GM19025 (cell line): ENCODE data around the gene GNG12.
A peak's percentile ranks its signal among the peaks of the same experiment; 100 is the strongest.
"Not testable (repeated sequence)": the region's sequence is repeated elsewhere in the genome, so short reads cannot be mapped to it uniquely, and the experiment has no call there.

Experiments used
- ATAC-seq: cut with Tn5 transposase; IDR thresholded peaks from one replicate; pipeline ENCODE4 v1.9.1; 2021; ENCODE audit warnings: mild to moderate bottlenecking, low read depth, moderate library complexity; ENCODE audit not compliant: unreplicated experiment

The GNG12 gene

GRCh38 chr1:67737875-67738274, 95.4 kb downstream of the GNG12 start:
- no peak for ATAC-seq

- no peak for ATAC-seq
These were observed 96.5 kb downstream of the GNG12 start for GRCh38 chr1:67736750-67737149.

GRCh38 chr1:67735806-67736627, 97.2 kb downstream of the GNG12 start:
- ATAC-seq = peak; percentile 94

DNA sequence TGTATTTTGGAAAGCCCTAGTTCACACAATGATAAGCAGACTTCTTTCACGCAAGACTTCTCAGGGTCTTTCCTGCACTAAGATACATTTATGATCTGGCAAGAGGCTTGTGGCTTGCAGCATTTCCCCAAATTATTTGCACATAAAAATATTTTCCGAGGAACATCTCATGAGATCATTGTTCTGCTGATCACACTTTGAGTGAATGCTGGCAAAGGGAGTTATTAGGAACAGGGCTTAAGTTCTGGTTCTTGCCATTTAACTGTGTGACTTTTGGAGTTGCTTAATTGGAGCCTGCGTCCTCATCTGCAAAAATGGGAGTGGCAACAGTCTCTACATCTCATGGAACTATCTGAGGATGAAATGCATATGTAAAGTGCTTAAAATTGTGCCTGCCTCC, 98.1 kb downstream of the GNG12 start:
- ATAC-seq = no peak

GRCh38 chr1:67734323-67734690, 99.0 kb downstream of the GNG12 start:
- ATAC-seq = no peak

GRCh38 chr1:67733681-67734322, 99.5 kb downstream of the GNG12 start:
- ATAC-seq = no peak

- ATAC-seq = peak; percentile 40
These were observed 100.5 kb downstream of the GNG12 start for GRCh38 chr1:67732750-67733151.

- ATAC-seq = no peak
These were observed 101.9 kb downstream of the GNG12 start for GRCh38 chr1:67731322-67731721.

DNA sequence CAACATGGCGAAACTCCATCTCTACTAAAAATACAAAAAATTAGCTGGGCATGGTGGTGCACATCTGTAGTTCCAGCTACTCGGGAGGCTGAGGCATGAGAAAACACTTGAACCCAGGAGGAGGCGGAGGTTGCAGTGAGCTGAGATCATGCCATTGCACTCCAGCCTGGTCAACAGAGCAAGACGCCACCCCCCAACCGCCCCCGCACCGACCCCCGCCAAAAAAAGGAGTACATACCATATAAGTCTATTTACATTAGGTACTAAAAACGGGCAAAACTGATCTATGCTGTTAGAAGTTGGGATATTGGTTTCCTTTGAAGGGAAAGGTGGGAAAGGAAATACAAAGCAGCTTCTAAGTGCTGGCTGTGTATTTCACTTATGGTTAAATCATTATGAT, 103.0 kb downstream of the GNG12 start:
- ATAC-seq = not testable (repeated sequence)

- ATAC-seq = no peak
These were observed 103.4 kb downstream of the GNG12 start for GRCh38 chr1:67729872-67730271.

- ATAC-seq = no peak
These were observed 107.0 kb downstream of the GNG12 start for GRCh38 chr1:67726224-67726623.

DNA sequence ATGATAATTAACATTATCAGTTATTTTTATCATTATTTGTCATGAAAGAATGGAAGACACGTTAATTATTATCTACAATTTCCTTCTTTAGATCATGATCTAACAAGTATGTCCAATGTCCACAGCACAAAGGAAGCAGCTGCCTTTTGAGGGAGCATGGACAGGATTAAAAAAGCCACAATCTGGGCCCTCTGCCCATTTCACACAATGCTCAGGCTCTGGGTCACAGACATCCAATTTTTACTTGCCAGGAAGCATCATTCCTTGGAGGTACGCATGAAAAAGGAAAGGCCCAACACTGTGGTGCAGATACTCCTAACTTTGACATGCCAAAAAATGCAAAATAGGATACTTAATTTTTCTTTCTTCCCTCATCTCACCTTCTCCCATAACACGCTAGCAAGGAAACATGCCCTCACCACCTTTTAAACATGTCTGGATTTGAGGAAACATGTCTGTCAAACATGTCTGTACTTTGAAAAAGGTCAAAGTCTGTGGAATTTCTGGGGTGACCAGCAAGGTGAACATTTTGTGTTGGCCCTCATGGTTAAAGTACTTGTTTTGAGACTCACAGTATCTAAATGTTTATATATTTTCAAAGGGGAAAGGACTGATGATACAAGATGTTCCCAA, 108.2 kb downstream of the GNG12 start:
- no peak for ATAC-seq

DNA sequence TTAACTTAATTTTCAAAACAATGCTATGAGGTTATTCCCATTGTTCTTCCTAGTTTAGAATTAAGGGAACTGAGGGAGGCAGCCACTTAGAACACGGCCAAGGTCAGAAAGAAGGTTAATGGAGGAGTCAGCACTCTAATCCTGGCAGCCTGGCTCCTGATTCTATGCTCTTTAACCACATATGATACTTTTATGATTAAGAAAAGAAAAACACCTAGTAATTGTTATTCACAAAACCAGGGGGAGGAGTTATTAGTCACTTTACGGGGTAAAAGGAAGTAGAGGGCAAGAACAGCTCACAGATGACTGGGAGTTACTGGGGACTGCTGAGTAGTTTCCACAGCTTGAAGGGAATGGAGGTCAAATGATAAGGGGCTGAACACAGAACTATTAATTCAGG, 109.6 kb downstream of the GNG12 start:
- ATAC-seq = peak; percentile 79

GRCh38 chr1:67723126-67723525, 110.1 kb downstream of the GNG12 start:
- no peak for ATAC-seq

DNA sequence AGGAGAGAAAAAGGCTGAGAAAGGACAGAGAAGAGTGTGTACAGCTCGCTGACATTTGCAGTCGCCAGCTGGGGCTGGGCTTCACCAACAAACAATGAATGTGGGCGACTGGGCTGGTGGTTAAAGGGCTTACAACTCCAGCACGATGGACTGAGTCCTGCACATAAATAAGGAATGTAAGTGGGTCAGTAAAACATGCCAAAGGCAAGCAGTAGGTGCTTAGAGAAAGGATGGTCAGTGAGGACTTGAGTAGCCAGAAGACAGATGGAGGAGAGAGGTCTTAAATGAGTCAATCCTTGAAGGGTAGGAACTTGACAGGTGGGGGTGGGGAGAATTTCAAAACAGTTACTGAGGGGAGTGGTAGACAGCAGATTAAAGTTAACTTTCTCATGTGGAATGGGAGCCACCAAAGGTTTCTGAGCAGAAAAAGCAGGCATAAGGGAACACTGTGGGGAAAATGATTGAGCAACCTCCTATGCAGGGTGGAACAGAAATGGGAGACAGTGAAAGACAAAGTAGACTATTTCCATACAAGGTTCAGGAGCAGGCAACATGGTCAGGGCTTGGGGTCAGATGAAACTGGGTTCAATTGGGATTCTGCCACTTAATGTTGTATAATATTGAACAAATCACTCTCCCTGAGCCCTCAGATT, 110.8 kb downstream of the GNG12 start:
- no peak for ATAC-seq

GRCh38 chr1:67721650-67722291, 111.5 kb downstream of the GNG12 start:
- ATAC-seq = no peak

GRCh38 chr1:67721112-67721511, 112.2 kb downstream of the GNG12 start:
- no peak for ATAC-seq

- ATAC-seq = no peak
These were observed 113.7 kb downstream of the GNG12 start for GRCh38 chr1:67719329-67720196.

GRCh38 chr1:67717876-67718275, 115.4 kb downstream of the GNG12 start:
- ATAC-seq = no peak

- no peak for ATAC-seq
These were observed 116.5 kb downstream of the GNG12 start for GRCh38 chr1:67716800-67717199.
